OCI-LY3 (cell line): ENCODE measurements around the gene SF3B1.

ENCODE experiments used
- CTCF ChIP-seq: fragments of 200-600, 300-600 bp; sonication (generic); IDR thresholded peaks from 2 replicates; pipeline ENCODE4 v1.5.1; 2014; ENCODE audit warnings: antibody characterized with exemption, low read length, low read depth
- EZH2phosphoT487 ChIP-seq: fragments of 200-600 bp; shearing (Covaris generic); IDR thresholded peaks from 2 replicates; pipeline ENCODE4 v1.6.1; 2018; ENCODE audit warnings: antibody characterized with exemption, mixed run types, low read depth

DNA sequence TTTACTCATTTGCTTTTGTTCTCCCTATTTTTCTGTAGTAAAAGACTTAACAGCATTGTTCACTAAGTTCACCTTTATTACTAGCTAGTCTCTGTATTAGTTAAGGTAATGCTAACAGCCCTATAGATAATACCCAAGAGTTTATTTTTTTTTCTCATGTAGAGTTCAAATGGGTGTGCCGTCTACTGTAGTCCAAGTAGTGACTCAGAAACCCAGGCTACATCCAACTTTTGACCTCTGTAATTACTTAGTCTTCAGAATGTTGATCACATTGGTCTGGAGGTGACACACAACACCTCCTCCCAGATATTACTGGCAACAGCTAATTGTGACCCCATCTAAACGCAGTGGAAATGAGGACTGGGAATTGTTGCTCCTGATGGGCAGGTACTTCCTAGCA is 26.2 kb upstream of the SF3B1 start:
- TF ChIP-seq CTCF (no peak), EZH2phosphoT487 (no peak)
